Fibroblast of lung (primary cell): ENCODE results near the gene DCAF6.

Experiments used
- CTCF ChIP-seq, 2 donors: IDR thresholded peaks in 1 of 2; conservative IDR thresholded peaks in 1 of 2; 1 replicate in 1 of 2; 2 replicates in 1 of 2; pipeline ENCODE4 v1.5.1; 2011 to 2012; ENCODE audit warnings: low read length in 2 of 2, control low read depth in 1 of 2, inconsistent platforms in 1 of 2, low read depth in 1 of 2, mild to moderate bottlenecking in 1 of 2
- EZH2 ChIP-seq: IDR thresholded peaks from 2 replicates; pipeline ENCODE4 v1.5.1; 2012; ENCODE audit warnings: low read length, control low read depth, mild to moderate bottlenecking; ENCODE audit errors: missing control alignments

GRCh38 chr1:168114845-168115244 is 178.4 kb downstream of the DCAF6 start:
- TF ChIP-seq CTCF (conservative IDR thresholded peaks at IDR 0.05 in 1 of 2, IDR thresholded peaks at IDR 0.05 in 1 of 2; ENCODE audit: low read depth in 1 of 2, low read length in 2 of 2) (no peak), EZH2 (no peak)
